ENCODE data around the gene LUC7L. TPM values are rescaled to one million over a fixed set of nuclear protein-coding genes. Genes with fewer than 3 reads are reported as not detected.

The LUC7L gene
- total and polyA plus RNA-seq, 9 donors = 56.6 to 112 (median 73.5) TPM

GRCh38 chr16:142405-142967 is 86.8 kb downstream of the LUC7L start:
- DNase-seq = no peak
- Histone ChIP-seq H3K27me3 (no peaks in the 10 kb centered on the region), H3K4me3 (no peak overlapping the region), H3K9me3 (no peaks in the 10 kb centered on the region), H3K4me1 (ENCODE audit: insufficient read depth) (peaks cover 1% of the 10 kb centered on the region), H3K36me3 (no peaks in the 10 kb centered on the region), H3K27ac (no peak overlapping the region)
- WGBS, 3 donors = 74 to 79% (median 75%) methylated on average over 12 of the region's 12 CpGs
- TF ChIP-seq POLR2A (IDR thresholded peaks at IDR 0.05) (no peak), CTCF (IDR thresholded peaks at IDR 0.05) (no peak)
- intact Hi-C loops (cut with DNase I) = no loop called here

- H3K4me3 ChIP-seq = no peak overlapping the region
- H3K9me3 ChIP-seq = no peaks in the 10 kb centered on the region
- intact Hi-C loops (cut with DNase I) = no loop called here
- no peak for DNase-seq
- peaks cover 3% of the 10 kb centered on the region for H3K4me1 ChIP-seq (ENCODE audit: insufficient read depth)
- 46 to 62% (median 56%) methylated on average over 10 of the region's 10 CpGs for whole genome bisulfite sequencing, 3 donors
- no peaks in the 10 kb centered on the region for H3K36me3 ChIP-seq
- no peak for TF ChIP-seq EP300 (IDR thresholded peaks at IDR 0.05)
- no peak for TF ChIP-seq POLR2A (IDR thresholded peaks at IDR 0.05)
- no peak for TF ChIP-seq CTCF (IDR thresholded peaks at IDR 0.05)
- H3K27me3 ChIP-seq = no peaks in the 10 kb centered on the region
- H3K27ac ChIP-seq = no peak overlapping the region
These were observed 88.9 kb downstream of the LUC7L start for GRCh38 chr16:140175-140857.

Small RNAs within 50 kb of the gene (small RNA-seq; reads per million reads assigned to genes)
- gene RF00019 = not detected

Other genes starting within 250 kb of the LUC7L start
- gene POLR3K, start 175.8 kb downstream of the LUC7L start, total RNA-seq = 10 to 100 TPM in 3 of 7 donors, 1 to 10 TPM in 4; 3.7 to 11.0 (median 9.9) TPM
- gene POLR3K, start 175.8 kb downstream of the LUC7L start, polyA plus RNA-seq = 10 to 100 TPM in 1 of 2 donors, 1 to 10 TPM in 1; 9.4 to 11.9 TPM
- gene SNRNP25, start 175.6 kb downstream of the LUC7L start, total RNA-seq = 10 to 100 TPM; 12.8 to 27.8 (median 23.7) TPM
- gene SNRNP25, start 175.6 kb downstream of the LUC7L start, polyA plus RNA-seq = 10 to 100 TPM; 26.9 to 35.7 TPM
- gene RHBDF1, start 156.8 kb downstream of the LUC7L start, total RNA-seq = 10 to 100 TPM; 22.6 to 76.0 (median 49.2) TPM
- gene RHBDF1, start 156.8 kb downstream of the LUC7L start, polyA plus RNA-seq = 10 to 100 TPM; 10.9 to 52.8 TPM
- 10 to 100 TPM; 42.5 to 90.9 (median 48.4) TPM for gene MPG, start 151.2 kb downstream of the LUC7L start, total RNA-seq
- gene MPG, start 151.2 kb downstream of the LUC7L start, polyA plus RNA-seq = 10 to 100 TPM in 1 of 2 donors, under 1 TPM in 1; 0.60 to 68.4 TPM
- gene NPRL3, start 90.8 kb downstream of the LUC7L start, total RNA-seq = 10 to 100 TPM; 22.2 to 49.0 (median 38.7) TPM
- gene NPRL3, start 90.8 kb downstream of the LUC7L start, polyA plus RNA-seq = 10 to 100 TPM; 16.2 to 33.1 TPM
- under 1 TPM in 1 of 7 donors, not detected in 6; 0.28 TPM for gene HBZ, start 76.8 kb downstream of the LUC7L start, total RNA-seq
- not detected for gene HBZ, start 76.8 kb downstream of the LUC7L start, polyA plus RNA-seq
- under 1 TPM in 2 of 7 donors, not detected in 5; 0.78 to 0.92 TPM for gene HBM, start 63.5 kb downstream of the LUC7L start, total RNA-seq
- not detected for gene HBM, start 63.5 kb downstream of the LUC7L start, polyA plus RNA-seq
- 100 to 1,000 TPM in 2 of 7 donors, 10 to 100 TPM in 4, 1 to 10 TPM in 1; 4.5 to 173 (median 75.0) TPM for gene HBA2, start 56.6 kb downstream of the LUC7L start, total RNA-seq
- 10 to 100 TPM in 1 of 2 donors, not detected in 1; 32.1 TPM for gene HBA2, start 56.6 kb downstream of the LUC7L start, polyA plus RNA-seq
- gene HBA1, start 52.8 kb downstream of the LUC7L start, total RNA-seq = 100 to 1,000 TPM in 2 of 7 donors, 10 to 100 TPM in 4, 1 to 10 TPM in 1; 7.4 to 206 (median 81.2) TPM
- gene HBA1, start 52.8 kb downstream of the LUC7L start, polyA plus RNA-seq = 1 to 10 TPM in 1 of 2 donors, under 1 TPM in 1; 0.50 to 9.6 TPM
- not detected for gene HBQ1, start 49.0 kb downstream of the LUC7L start, total RNA-seq
- gene HBQ1, start 49.0 kb downstream of the LUC7L start, polyA plus RNA-seq = under 1 TPM in 1 of 2 donors, not detected in 1; 0.29 TPM
- 10 to 100 TPM; 20.4 to 61.9 (median 49.2) TPM for gene FAM234A, start 5.4 kb upstream of the LUC7L start, total RNA-seq
- 10 to 100 TPM; 37.9 to 51.7 TPM for gene FAM234A, start 5.4 kb upstream of the LUC7L start, polyA plus RNA-seq
- gene RGS11, start 46.5 kb upstream of the LUC7L start, total RNA-seq = 1 to 10 TPM in 2 of 7 donors, under 1 TPM in 3, not detected in 2; 0.33 to 1.7 (median 0.72) TPM
- under 1 TPM; 0.44 to 0.45 TPM for gene RGS11, start 46.5 kb upstream of the LUC7L start, polyA plus RNA-seq
- gene ARHGDIG, start 51.1 kb upstream of the LUC7L start, total RNA-seq = under 1 TPM in 1 of 7 donors, not detected in 6; 0.77 TPM
- gene ARHGDIG, start 51.1 kb upstream of the LUC7L start, polyA plus RNA-seq = under 1 TPM in 1 of 2 donors, not detected in 1; 0.10 TPM
- gene PDIA2, start 53.7 kb upstream of the LUC7L start, total RNA-seq = under 1 TPM in 3 of 7 donors, not detected in 4; 0.15 to 0.92 (median 0.48) TPM
- under 1 TPM in 1 of 2 donors, not detected in 1; 0.04 TPM for gene PDIA2, start 53.7 kb upstream of the LUC7L start, polyA plus RNA-seq
- 10 to 100 TPM; 13.7 to 27.2 (median 24.0) TPM for gene AXIN1, start 123.3 kb upstream of the LUC7L start, total RNA-seq
- gene AXIN1, start 123.3 kb upstream of the LUC7L start, polyA plus RNA-seq = 10 to 100 TPM in 1 of 2 donors, 1 to 10 TPM in 1; 3.7 to 21.8 TPM
- gene MRPL28, start 141.1 kb upstream of the LUC7L start, total RNA-seq = 10 to 100 TPM; 38.9 to 57.7 (median 40.9) TPM
- 10 to 100 TPM; 28.4 to 53.0 TPM for gene MRPL28, start 141.1 kb upstream of the LUC7L start, polyA plus RNA-seq
- gene PGAP6, start 152.5 kb upstream of the LUC7L start, total RNA-seq = 10 to 100 TPM; 13.0 to 39.8 (median 23.2) TPM
- 10 to 100 TPM; 13.9 to 17.9 TPM for gene PGAP6, start 152.5 kb upstream of the LUC7L start, polyA plus RNA-seq
- 100 to 1,000 TPM in 3 of 7 donors, 10 to 100 TPM in 4; 48.8 to 133 (median 93.4) TPM for gene NME4, start 167.8 kb upstream of the LUC7L start, total RNA-seq
- gene NME4, start 167.8 kb upstream of the LUC7L start, polyA plus RNA-seq = 100 to 1,000 TPM in 1 of 2 donors, 10 to 100 TPM in 1; 72.9 to 117 TPM
- gene DECR2, start 172.4 kb upstream of the LUC7L start, total RNA-seq = 10 to 100 TPM; 10.2 to 23.7 (median 15.1) TPM
- 10 to 100 TPM in 1 of 2 donors, 1 to 10 TPM in 1; 2.1 to 13.0 TPM for gene DECR2, start 172.4 kb upstream of the LUC7L start, polyA plus RNA-seq
- 10 to 100 TPM; 35.9 to 58.1 (median 38.1) TPM for gene RAB11FIP3, start 196.2 kb upstream of the LUC7L start, total RNA-seq
- gene RAB11FIP3, start 196.2 kb upstream of the LUC7L start, polyA plus RNA-seq = 10 to 100 TPM; 18.0 to 40.1 TPM

Data from ovary (tissue), 9 donors.